ENCODE measurements around the gene L3MBTL4.

Gene L3MBTL4

DNA sequence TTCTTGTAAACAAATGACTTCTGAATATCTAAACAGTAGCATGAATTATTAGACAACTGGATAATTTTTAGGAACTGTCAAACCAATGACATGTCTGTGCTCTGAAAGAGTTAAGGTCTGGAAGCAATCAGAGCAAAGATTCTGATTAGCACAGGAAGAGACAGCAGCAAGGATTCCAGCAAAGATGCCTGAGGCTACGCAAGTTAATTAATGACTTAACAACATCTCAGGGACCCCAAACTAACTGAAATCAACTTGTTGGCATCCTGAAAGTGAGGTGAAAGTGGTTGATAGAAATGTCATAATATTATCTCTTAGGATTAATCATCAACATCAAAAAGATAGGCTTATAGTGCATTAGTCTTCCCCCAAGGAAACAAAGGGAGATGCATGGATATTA is 396.0 kb downstream of the L3MBTL4 start:
- no peak for DNase-seq

DNA sequence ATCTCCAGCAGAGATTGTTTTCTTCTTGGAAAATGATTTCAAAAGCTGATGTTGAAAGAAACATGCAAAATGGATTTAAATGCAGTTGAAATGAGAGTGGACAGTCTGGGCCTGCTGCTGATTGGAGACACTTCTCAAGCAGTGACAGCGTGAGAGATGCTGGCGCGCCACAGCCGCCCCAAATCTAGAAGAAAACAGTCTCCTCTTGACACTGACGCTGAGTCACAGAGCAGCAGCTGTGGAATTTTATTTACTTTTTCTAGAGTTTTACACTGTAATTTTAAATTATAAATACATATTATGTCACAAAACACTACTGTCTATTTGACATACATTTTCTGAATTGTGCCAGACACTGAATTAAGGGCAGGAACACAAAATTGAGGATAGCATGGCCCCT is 397.5 kb downstream of the L3MBTL4 start:
- DNase-seq: no peak

DNA sequence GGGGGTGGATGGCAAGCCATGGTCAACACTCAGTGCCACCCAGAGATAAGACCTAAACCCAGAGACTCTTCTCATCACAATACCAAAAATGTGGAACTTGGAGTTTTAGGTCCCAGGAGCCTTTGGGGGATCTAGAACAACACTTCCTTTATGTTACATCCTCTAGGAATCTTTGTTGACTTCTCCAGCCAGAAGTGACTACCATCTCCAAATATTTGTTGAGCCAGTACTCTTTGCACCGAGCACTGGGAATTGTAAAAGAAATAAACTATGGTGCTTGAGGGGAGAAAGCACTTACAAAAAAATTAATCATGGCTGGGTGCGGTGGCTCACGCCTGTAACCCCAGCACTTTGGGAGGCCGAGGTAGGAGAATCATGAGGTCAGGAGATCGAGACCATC is 399.3 kb downstream of the L3MBTL4 start:
- no peak for DNase-seq

DNA sequence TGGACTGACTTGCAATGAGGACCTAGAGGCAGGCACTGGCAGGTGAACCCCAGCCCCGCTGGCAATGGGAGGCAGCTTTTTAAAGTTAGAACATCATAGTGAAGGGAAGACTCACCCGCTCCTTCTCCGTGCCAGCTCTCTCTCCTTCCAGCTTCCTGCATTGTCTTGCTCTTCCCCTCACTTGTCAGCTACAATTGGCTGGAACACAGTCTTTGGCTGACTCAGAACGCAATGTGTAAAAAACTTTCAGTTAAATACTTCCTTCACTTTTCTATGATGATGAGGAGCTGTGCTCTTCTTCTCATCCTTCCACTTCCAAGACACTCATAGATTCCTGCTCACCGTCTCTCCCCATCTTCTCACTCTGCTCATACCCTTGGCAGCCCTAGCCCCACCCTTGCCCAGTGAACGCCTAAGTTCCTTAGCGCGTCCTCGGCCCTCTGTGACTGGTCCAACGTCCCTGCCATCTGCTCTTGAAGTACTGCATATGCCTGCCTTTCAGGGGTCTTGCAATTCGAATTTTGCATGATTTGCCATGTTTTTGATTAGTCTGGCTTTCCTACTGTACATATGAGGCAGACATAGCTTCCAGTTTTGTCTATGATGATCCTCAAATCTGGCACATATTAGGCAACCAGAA is 401.4 kb downstream of the L3MBTL4 start:
- no peak for DNase-seq

DNA sequence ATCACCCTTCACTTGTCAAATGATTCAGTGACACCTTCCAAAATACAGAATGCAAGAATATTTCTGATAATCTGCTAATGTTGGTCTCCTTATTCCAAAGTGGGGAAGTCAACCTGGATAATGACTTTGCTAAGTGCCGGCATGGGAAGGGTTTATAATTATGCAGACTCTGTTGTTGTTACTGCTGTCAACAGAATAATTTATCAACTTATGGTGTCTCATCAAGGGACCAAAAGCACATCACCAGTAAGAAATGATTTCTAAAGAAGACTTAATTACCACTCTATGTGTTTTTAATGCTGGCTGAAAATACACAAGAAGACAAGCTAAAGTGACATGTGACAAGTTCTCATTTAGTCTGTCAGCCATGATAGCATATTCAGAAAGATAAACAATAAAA is 403.8 kb downstream of the L3MBTL4 start:
- no peak for DNase-seq

DNA sequence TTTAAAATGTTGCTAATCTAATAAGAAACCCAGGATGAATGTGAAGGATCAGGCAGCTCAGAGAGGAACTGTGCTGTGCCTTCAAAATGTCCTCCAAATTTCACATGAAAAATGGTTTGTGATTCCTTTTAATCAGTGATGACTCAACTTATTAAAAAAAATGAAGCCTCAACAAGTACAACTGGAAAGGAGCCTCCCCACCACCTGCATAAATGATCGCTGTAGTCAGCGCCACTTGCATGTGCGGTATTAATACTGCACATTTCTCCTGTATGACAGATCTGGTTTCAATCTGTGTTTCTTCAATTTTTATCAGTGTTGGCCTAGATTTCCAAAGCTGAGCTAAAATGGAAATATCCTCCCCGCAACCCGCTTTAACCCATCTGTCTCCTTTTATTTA is 404.4 kb downstream of the L3MBTL4 start:
- no peak for DNase-seq

DNA sequence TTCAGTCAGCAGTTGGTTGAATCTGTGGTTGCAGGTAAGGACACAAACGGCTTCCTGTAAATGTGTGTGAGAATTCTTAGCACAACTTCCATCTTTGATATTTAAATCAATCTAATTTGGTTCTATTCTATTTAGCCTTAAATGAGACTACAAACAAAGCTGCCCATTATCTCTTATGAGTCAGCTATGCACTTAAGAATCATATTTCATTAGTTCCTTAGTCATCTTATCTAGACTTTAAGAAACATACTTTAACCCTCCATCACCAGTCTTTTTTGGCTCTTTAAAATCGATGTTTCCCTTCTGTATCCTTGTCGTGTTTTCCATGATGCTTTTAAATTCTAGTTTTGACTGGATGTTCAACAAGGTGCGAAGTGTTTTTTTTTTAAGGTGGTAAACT is 405.0 kb downstream of the L3MBTL4 start:
- no peak for DNase-seq

DNA sequence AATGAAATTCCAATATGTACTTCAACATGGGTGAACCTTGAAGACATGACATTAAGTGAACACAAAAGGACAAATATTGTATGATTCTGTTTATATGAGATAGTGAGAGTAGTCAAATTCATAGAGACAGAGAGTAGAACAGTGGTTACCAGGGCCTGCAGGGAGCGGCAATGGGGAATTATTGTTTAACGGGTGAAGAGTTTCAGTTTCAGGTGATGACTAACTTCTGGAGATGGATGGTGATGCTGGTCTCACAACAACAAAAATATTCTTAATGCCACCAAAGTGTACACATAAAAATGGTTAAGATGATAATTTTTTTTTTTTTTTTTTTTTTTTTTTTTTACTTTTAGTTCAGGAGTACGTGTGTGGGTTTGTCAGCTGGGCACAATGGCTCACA is 410.0 kb downstream of the L3MBTL4 start:
- DNase-seq: no peak

DNA sequence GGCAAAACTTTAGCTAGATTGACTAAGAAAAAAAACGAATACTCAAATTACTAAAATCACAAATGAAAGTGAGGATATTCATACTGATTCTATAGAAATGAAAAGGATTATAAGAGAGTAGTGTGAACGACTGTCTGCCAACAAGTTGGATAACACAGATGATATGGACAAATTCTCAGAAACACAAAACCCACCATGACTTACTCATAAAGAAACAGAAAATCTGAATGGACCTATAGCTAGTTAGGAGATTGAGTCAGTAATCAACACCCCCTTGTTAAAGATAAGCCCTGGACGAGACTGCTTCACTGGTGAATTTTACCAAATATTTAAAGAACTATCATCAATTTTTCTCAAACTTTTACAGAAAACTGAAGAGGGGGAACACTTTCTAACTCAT is 410.6 kb downstream of the L3MBTL4 start:
- DNase-seq: no peak

DNA sequence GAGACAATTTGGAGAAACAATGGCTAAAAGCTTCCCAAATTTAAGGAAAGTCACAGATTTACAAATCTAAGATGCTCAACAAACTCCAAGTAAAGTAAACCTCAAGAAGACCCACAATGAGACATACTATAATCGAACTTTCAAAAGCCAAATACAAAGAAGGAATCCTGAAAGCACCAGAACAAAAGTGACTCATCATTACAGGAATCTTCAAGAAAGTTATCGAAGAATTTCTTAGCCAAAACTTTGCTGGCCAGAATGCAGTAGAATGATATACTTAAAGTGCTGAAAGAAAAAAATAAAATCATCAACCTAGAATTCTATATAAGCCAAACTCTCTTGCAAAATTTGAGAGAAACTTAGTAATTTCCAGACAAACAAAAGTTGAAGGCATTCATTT is 412.8 kb downstream of the L3MBTL4 start:
- no peak for DNase-seq

DNA sequence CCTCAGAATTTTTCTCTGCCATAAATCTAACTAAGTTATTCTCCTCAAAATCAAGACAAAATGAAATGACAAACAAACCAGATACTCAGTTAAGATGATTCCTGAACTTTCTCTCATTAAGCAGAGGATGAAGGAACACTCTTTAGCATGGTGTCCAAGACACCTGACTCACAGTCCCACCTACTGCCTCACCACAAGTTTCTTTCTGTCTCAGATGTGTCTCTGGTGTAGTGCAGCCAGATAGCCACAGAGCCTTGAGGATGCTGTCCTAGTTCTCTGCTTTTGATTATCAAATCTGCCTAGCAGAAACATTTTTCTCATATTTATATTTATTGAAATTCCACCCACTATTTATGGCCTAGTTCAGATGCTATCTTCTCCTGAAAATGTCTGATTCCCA is 415.8 kb downstream of the L3MBTL4 start:
- DNase-seq: no peak

DNA sequence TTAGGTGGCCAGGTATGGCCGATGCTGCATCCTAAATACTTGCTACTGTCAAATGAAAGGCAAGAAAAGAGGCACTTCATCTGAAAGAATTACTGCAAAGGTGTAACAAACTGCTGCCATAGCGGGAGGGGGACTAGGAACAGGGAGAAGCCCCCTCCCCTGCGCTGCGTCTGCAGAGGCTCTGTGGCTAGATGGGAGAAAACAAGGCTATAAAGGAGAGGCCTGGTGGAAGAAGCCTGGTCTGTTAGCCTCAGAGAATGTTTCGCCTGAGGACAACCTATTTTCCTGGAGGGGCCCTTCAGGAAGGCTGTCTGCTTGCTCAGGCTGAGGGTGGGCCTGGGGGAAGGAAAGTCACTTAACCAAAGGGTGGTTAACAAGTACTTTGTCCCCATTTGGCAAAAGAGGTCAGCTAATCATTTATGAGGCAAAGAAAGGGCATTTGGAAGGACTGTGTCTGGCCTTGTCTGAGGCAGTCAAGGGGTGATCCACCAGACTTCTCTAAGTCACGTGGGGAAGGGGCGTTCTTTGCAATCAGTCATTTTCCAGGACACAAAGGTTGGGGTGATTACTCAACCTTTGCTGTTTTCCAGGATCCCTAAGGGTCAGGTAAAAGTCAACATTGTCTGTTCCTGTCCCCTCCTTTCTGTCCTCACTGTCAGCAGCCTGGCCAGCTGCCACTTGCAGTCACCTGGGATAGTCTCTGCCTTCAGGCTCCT is 416.4 kb downstream of the L3MBTL4 start:
- DNase-seq: no peak

DNA sequence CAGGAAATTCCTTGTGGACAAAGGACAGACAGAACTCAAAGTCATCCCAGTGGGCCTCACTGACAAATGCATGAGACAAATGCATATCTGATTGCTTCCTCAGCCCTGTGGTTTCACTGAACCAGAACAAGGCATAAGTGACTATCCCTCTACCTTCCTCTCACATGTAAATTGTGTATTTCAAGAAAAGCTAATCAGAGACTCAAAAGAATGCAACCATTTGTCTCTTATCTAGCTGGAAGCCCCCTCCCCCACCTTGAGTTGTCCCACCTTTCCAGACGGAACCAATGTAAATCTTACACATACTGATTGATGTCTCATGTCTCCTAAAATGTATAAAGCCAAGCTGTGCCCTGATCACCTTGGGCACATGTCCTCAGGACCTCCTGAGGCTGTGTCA is 417.4 kb downstream of the L3MBTL4 start:
- DNase-seq: no peak

DNA sequence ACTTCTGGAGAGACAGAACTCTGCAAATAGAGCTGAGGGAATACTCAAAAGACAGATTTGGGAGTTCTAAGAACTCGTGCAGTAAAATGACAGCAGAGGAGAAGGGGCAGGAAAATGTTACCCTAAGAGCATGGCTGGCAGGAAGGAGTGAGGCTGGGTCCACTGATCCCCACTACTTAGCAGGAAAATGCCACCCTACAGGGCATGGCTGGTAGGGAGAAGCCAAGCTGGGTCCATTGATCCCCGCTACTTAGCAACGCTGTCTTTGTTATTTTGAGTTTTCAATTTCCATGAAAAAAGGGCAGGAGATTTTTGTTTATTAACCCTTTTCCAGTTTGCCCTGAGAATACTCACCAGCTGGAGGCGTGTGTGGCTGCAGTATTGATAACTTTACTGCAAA is 419.1 kb downstream of the L3MBTL4 start:
- no peak for DNase-seq

DNA sequence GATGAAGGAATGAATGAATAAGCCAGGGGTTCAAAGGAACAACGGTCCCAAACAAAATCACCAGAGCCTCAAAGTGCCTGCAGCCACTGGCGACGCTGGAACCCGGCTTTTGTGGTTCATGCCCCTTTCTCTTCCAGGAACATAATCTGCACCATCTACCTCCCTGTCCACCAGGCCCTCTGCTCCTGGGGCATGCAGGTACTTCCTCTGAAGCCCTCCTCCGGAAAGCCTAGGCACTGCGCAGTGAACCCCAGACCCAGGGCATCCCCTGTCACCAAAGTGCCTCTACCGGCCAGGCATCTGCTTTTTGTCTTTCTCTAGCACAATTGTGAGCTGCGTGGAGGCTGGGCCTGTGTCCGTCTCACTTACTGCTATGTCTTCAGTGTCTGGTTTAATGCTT is 420.8 kb downstream of the L3MBTL4 start:
- DNase-seq: no peak

DNA sequence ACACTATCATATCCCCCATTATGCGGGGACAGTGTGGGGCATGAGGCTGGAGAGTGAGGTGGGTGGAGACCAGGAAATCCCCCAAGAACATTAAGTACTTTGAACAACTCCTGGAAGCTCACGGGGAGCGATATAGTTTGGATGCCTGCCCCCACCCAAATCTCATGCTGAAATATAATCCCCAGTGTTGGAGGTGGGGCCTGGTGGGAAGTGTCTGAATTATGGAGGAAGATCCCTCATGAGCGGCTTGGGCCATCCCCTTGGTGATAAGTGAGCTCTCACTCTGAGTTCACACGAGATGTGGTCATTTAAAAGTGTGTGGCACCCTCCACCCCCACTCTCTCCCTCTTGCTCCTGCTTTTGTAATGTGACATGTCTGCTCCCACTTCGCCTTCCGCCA is 422.3 kb downstream of the L3MBTL4 start:
- DNase-seq: no peak

DNA sequence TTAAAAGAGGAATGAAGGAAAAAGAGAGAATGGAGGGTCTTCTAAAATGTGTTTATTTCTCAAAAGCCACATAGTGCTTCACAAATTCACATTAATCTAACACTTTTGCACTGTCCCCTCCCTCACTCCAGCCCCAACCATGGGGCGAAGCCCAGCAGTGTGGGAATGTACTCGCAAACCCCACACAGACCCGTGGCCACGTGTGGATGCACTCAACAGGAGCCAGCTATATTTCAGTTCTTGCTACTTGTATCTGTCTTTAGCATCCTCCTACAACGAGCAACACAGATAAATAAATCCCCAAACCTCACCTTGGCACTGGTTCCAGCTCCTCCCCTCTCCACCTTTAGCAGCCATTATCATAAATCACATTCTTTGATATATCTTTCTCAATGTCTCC is 427.5 kb downstream of the L3MBTL4 start:
- DNase-seq: no peak

DNA sequence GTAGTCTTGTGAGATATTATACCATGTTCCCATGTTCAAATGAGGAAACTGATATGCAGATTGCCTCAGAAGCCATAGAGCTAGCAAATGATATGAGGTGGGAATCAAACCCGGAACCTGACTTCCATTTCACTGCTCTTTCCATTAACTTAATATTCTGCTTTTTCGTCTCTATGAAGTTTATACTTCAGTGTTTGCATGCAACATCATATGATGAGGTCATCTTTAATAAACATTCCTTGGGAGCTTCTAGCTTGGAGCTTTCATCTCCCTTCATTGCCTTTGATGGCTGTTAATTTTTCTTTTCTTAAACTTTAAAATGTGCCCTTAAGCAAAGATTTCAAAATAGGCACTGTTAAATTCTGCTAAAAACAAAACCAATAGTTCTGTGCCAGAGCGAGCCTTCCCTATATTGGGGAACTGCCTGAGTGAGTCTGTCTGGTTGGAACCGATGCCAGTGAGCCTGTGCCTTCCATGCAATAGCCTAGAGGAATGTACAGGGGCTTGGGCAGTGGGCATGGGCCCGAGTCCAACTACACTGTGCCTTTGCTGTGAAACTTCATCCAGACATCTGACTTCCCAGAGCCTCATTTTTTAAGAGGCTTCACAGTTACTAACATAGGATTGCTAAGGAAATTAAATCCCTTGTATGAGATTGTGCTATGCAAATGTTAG is 428.3 kb downstream of the L3MBTL4 start:
- no peak for DNase-seq

DNA sequence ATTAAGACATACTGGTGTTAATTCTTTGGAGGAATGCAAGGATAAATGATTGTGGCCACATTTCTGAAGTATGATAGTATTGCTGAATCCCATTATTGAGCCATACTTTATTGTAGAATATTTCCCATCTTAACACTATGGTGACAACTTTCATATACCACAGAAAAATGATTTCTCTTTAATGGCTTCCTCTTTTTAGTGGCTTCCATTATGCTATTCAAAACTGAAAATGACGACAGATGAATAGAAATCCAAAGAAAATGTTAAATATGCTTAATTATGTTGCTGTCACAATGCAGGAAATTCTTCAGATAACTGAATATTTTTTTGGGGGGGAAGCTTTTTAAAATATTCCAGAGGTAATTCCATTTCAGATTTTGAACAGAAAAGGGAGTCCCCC is 430.5 kb downstream of the L3MBTL4 start:
- DNase-seq: no peak

DNA sequence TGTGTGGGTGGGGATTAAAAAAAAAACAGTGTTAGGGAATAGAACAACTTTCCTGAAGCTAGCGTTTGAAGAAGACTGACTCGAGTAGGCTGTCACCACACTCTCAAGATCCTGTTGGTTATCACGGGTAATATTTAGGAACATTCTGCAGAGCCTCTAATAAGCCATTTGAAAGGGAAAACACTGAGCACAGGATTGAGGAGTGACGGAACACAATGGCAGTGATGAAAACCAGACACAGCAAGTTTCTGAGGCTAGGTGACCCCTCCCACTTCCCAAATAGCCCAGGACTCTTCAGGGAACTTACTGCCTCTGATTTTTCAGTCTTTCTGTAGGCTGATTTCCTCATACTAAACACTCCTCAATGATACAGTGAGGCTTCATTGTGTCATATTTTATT is 431.2 kb downstream of the L3MBTL4 start:
- DNase-seq: no peak

DNA sequence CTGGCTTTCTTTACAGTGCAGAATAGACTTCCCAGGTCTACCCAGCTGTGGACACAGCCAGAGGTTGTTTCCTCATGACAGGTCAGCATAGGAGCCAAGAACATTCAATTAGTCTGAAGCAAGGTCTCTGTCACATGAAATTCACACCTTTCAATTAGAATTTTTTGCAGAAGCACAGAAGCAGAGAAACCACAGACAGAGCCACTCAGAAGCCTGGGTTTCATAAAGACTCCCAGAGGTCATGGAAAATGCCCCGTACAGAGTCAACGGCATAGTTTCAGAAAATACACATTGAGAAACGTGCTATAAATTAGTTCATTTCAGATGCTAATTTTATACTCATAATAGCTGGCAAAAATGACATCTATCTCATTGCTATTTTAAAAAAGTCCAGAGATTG is 432.4 kb downstream of the L3MBTL4 start:
- DNase-seq: no peak

DNA sequence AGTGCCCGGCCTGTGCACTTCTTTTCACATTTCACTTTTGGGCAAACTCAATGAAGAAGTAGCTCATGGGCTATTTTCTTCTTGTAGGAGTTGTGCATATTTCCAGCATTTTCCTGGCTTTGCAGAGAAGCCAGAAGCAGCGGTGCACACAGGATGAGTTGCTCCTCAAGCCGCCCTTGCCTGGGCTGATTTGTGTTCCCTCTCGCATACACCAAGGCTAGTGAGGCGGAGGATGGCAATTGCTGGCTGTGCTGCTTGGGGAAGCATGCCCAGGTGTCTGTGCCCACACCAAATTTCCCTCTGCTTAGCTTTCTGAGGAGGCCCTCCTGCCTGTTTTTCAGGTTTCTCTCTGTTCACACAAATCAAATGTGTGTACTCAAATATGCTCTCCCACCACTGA is 434.0 kb downstream of the L3MBTL4 start:
- no peak for DNase-seq

DNA sequence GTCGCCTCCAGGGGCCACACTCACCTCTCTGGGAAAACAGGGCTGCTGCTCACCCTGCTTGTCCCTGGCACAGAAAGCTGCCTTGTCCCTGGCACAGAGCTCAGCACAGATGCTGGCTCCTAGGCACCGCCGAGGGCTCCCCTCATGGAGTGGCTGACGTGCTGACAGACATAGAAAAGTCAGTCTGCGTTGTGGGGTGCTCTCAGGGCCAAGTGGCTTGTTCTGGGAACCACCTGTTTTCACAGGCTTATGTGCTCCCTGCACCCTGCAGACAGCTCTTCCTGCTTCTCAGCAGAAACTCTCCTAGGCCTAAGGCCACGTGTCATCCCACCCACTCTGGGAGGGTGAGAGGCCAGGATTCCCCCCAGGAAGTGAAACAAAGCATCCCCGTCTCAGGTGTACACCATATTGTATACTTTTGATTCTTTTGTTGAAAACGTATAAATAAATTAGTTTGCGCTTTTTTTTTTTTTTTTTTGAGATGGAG is 434.7 kb downstream of the L3MBTL4 start:
- no peak for DNase-seq

DNA sequence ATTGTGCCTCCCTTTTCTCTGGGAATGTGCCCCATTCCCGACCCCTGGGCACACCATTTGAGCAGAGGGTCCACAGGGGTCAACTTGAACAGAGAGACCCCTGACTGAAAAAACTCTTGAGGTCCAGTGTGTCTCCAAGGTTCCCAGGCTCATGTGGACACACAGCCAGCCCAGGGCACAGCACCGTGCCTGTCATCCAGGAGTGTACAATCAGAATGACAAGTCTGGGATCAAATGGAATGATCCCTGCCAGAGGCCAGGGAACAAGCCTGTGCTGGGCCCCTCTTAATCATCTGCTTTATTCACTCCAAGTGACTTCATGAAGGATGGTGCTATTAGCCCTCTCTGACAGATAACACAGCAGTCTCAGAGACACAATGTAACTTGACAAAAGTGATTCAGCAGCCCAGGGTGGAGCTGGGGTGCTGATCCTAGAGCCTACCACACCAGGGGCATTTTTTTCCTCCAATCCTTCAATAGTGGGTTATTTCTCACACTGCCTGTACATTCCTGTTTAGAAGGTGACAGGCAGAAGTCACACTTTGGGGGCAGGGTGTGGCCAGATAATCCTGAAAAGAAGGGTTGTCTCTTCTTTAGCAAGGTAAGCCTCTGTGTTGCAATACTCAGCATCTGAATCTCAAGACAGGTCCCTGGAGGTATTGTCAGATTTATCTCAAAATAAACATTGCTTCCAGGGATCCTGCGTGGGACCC is 435.4 kb downstream of the L3MBTL4 start:
- no peak for DNase-seq
